HepG2 (cell line): ENCODE data around the gene RBSN. TPM values are rescaled to one million over a fixed set of nuclear protein-coding genes. Genes with fewer than 3 reads are reported as not detected.

Source experiments
- BRCA1 ChIP-seq: sonication (generic); formaldehyde crosslinking; IDR thresholded peaks from 2 replicates; pipeline ENCODE4 v1.4.0; 2020; ENCODE audit warnings: missing genetic modification reagents
- CCAR2 ChIP-seq: fragments of 200-400 bp; formaldehyde crosslinking; optimal IDR thresholded peaks from 2 replicates; pipeline ENCODE3; 2018; ENCODE audit warnings: low read depth, mild to moderate bottlenecking, low read length, moderate library complexity
- CSRNP2 ChIP-seq: sonication (generic); formaldehyde crosslinking; conservative IDR thresholded peaks from 2 replicates; pipeline ENCODE4 v1.8.0; 2022; ENCODE audit warnings: low read depth, missing genetic modification reagents
- FLYWCH1 ChIP-seq: sonication (generic); formaldehyde crosslinking; IDR thresholded peaks from 2 replicates; pipeline ENCODE4 v1.8.1; 2023; ENCODE audit warnings: mild to moderate bottlenecking, missing genetic modification reagents
- GMEB1 ChIP-seq: sonication (generic); formaldehyde crosslinking; IDR thresholded peaks from 2 replicates; pipeline ENCODE4 v1.5.1; 2020; ENCODE audit warnings: missing genetic modification reagents, mild to moderate bottlenecking, borderline replicate concordance
- HDAC1 ChIP-seq: sonication (generic); formaldehyde crosslinking; IDR thresholded peaks from 2 replicates; pipeline ENCODE4 v1.5.1; 2020; ENCODE audit warnings: mild to moderate bottlenecking, missing genetic modification reagents
- KDM1A ChIP-seq: IDR thresholded peaks from 2 replicates; pipeline ENCODE4 v1.6.1; 2016; ENCODE audit warnings: missing compliant biosample characterization
- MIER3 ChIP-seq: IDR thresholded peaks from 2 replicates; pipeline ENCODE4 v1.6.1; 2016; ENCODE audit warnings: missing compliant biosample characterization, borderline replicate concordance
- MLXIP ChIP-seq: sonication (generic); formaldehyde crosslinking; IDR thresholded peaks from 2 replicates; pipeline ENCODE4 v1.9.0; 2021; ENCODE audit warnings: missing genetic modification reagents, borderline replicate concordance
- RCOR2 ChIP-seq: IDR thresholded peaks from 2 replicates; pipeline ENCODE4 v1.6.1; 2016; ENCODE audit warnings: missing biosample characterization, missing genetic modification reagents
- RNF219 ChIP-seq: sonication (generic); formaldehyde crosslinking; IDR thresholded peaks from 2 replicates; pipeline ENCODE4 v1.5.0; 2020; ENCODE audit warnings: mild to moderate bottlenecking, missing genetic modification reagents
- TARDBP ChIP-seq: sonication (generic); formaldehyde crosslinking; IDR thresholded peaks from 2 replicates; pipeline ENCODE4 v1.8.0; 2022; ENCODE audit warnings: mild to moderate bottlenecking, missing genetic modification reagents
- TCF7L2 ChIP-seq: IDR thresholded peaks from 2 replicates; pipeline ENCODE4 v1.6.1; 2011; ENCODE audit warnings: mild to moderate bottlenecking, low read depth, low read length, moderate library complexity
- THAP11 ChIP-seq: IDR thresholded peaks from 2 replicates; pipeline ENCODE4 v1.6.1; 2016; ENCODE audit warnings: missing biosample characterization, missing genetic modification reagents
- ZFYVE20 ChIP-seq: sonication (generic); formaldehyde crosslinking; IDR thresholded peaks from 2 replicates; pipeline ENCODE4 v1.8.0; 2023; ENCODE audit warnings: low read depth, mild to moderate bottlenecking, moderate library complexity, missing genetic modification reagents, borderline replicate concordance
- ZIK1 ChIP-seq: sonication (generic); formaldehyde crosslinking; IDR thresholded peaks from 2 replicates; pipeline ENCODE4 v1.5.0; 2020; ENCODE audit warnings: mild to moderate bottlenecking, low read depth, missing genetic modification reagents, borderline replicate concordance
- ZNF207 ChIP-seq: fragments of 450-650 bp; IDR thresholded peaks from 2 replicates; pipeline ENCODE4 v1.6.1; 2016; ENCODE audit warnings: antibody characterized with exemption, borderline replicate concordance
- ZNF33B ChIP-seq: sonication (generic); formaldehyde crosslinking; IDR thresholded peaks from 2 replicates; pipeline ENCODE4 v1.5.1; 2020; ENCODE audit warnings: mild to moderate bottlenecking, missing genetic modification reagents
- ZNF562 ChIP-seq: sonication (generic); formaldehyde crosslinking; IDR thresholded peaks from 2 replicates; pipeline ENCODE4 v1.8.0; 2022; ENCODE audit warnings: missing genetic modification reagents, borderline replicate concordance
- ZNF788 ChIP-seq: sonication (generic); formaldehyde crosslinking; IDR thresholded peaks from 2 replicates; pipeline ENCODE4 v1.5.0; 2020; ENCODE audit warnings: mild to moderate bottlenecking, missing genetic modification reagents, borderline replicate concordance
- ZSCAN25 ChIP-seq: sonication (generic); formaldehyde crosslinking; IDR thresholded peaks from 2 replicates; pipeline ENCODE4 v1.8.0; 2022; ENCODE audit warnings: mild to moderate bottlenecking, missing genetic modification reagents
- polyA plus RNA-seq, 8 experiments: library from polyadenylated mRNA; depleted of rRNA in 3 of 8; stranded (reverse) in 7 of 8; unstranded in 1 of 8; fragments of >200 nt; fragmentation: Illumina TruSeq in 4 of 8; extraction: Trizol in 4 of 8; gene quantifications; 2 replicates each; pipeline versions ENCODE4 v1.2.1 to v1.2.3, GENCODE V29; 2011 to 2016; ENCODE audit warnings: low read depth in 4 of 8, missing spikeins in 1 of 8, mixed read lengths in 1 of 8; ENCODE audit not compliant: insufficient read depth in 1 of 8
- total RNA-seq, 5 experiments: library from RNA; depleted of rRNA; stranded (reverse); fragments of >200 nt; fragmentation: Illumina TruSeq; extraction: Trizol; gene quantifications; 2 replicates each; pipeline ENCODE4 v1.2.3, GENCODE V29; 2016; ENCODE audit warnings: low read depth in 1 of 5

Gene RBSN
- total and polyA plus RNA-seq, 2 of the 13 experiments (the other 11 are each of a cell fraction or from before 2014, with no cell fraction given): 7.9 to 11.8 TPM

GRCh38 chr3:15107075-15107947 is 8.4 kb upstream of the RBSN start (continued):
- TF ChIP-seq CSRNP2 (CRISPR knock-in tag) (no peak), RNF219 (CRISPR knock-in tag) (no peak), ZFYVE20 (CRISPR knock-in tag) (no peak), ZNF33B (CRISPR knock-in tag) (no peak), RCOR2 (CRISPR knock-in tag) (peak; percentile 84; the same call in 1 of the 2 replicates), ZNF207 (no peak), THAP11 (CRISPR knock-in tag) (peak; percentile 53), KDM1A (no peak), ZIK1 (CRISPR knock-in tag) (no peak), HDAC1 (CRISPR knock-in tag) (peak; percentile 66), BRCA1 (CRISPR knock-in tag) (peak; percentile 38; the same call in 1 of the 2 replicates), TCF7L2 (no peak), FLYWCH1 (CRISPR knock-in tag) (no peak), ZNF788 (CRISPR knock-in tag) (peak; percentile 71; the same call in 1 of the 2 replicates), ZNF562 (CRISPR knock-in tag) (no peak), TARDBP (peak; percentile 69; the same call in 1 of the 2 replicates), ZSCAN25 (CRISPR knock-in tag) (peak; percentile 51; the same call in 1 of the 2 replicates), GMEB1 (peak; percentile 17; the same call in 1 of the 2 replicates), CCAR2 (no peak), MIER3 (CRISPR knock-in tag) (no peak), MLXIP (CRISPR knock-in tag) (no peak)
